MG63 (cell line): ENCODE results near the gene TSPAN3. TPM values are rescaled to one million over a fixed set of nuclear protein-coding genes. Genes with fewer than 3 reads are reported as not detected.
A peak's percentile ranks its signal among the peaks of the same experiment; 100 is the strongest.

Source experiments
- DNase-seq: peaks from one replicate; pipeline ENCODE4 v3.0.0-alpha.2; 2020
- H3K27me3 ChIP-seq: fragments of 250-450 bp; sonication (Bioruptor Pico); 2 replicates; pipeline ENCODE4 v1.5.1; 2020; ENCODE audit warnings: mild to moderate bottlenecking, moderate library complexity
- H3K36me3 ChIP-seq: fragments of 250-450 bp; sonication (Bioruptor Pico); 2 replicates; pipeline ENCODE4 v1.5.1; 2020; ENCODE audit warnings: mild to moderate bottlenecking, moderate library complexity
- H3K4me3 ChIP-seq: fragments of 250-450 bp; sonication (Bioruptor Pico); 2 replicates; pipeline ENCODE4 v1.5.1; 2020; ENCODE audit warnings: mild to moderate bottlenecking, moderate library complexity
- H3K9me3 ChIP-seq: fragments of 250-450 bp; sonication (Bioruptor Pico); 2 replicates; pipeline ENCODE4 v1.5.1; 2020; ENCODE audit warnings: mild to moderate bottlenecking, moderate library complexity
- total RNA-seq: library from RNA; depleted of rRNA; stranded (reverse); fragments of >200 nt; shearing (Covaris generic); gene quantifications from 2 replicates; pipeline ENCODE4 v1.2.3, GENCODE V29; 2014; ENCODE audit warnings: low replicate concordance

The TSPAN3 gene
- total RNA-seq, 1 experiment from 2014 or later, result 239 TPM

DNA sequence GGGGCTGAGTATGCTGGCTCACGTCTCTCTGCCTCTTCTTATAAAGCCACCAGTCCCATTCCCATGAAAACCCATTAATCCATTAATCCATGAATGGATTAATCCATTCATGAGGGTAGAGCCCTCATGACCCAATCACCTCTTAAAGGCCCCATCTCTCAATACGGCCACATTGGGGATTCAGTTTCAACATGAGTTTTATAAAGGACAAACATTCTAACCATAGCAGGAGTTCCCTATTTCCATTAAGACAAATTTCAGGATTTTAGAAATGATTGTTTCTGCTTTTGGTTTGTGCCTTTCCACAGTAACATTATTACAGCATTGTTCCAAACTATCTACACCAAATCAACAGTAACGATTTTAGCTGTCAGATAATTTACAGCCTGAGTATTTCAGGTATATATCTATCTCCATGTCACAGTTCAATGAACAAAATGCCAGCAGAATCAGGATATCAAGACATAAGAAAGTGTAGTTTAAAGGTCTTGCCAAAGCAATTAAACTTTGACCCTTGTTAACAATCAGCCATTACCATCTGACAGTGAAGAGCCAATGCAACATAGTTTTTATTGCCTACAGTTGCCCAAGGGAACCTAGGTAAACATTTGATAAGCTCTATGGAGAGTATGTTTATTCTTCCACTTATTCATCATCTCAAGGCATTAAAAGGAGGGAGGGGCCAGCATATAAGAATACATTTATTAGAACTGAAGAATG lies 3.8 kb downstream of the TSPAN3 start:
- DNase-seq, result no peak
- Histone ChIP-seq H3K9me3 (no peaks in the 10 kb centered on the region), H3K36me3 (peaks cover 18% of the 10 kb centered on the region), H3K4me3 (no peak overlapping the region), H3K27me3 (no peaks in the 10 kb centered on the region)

DNA sequence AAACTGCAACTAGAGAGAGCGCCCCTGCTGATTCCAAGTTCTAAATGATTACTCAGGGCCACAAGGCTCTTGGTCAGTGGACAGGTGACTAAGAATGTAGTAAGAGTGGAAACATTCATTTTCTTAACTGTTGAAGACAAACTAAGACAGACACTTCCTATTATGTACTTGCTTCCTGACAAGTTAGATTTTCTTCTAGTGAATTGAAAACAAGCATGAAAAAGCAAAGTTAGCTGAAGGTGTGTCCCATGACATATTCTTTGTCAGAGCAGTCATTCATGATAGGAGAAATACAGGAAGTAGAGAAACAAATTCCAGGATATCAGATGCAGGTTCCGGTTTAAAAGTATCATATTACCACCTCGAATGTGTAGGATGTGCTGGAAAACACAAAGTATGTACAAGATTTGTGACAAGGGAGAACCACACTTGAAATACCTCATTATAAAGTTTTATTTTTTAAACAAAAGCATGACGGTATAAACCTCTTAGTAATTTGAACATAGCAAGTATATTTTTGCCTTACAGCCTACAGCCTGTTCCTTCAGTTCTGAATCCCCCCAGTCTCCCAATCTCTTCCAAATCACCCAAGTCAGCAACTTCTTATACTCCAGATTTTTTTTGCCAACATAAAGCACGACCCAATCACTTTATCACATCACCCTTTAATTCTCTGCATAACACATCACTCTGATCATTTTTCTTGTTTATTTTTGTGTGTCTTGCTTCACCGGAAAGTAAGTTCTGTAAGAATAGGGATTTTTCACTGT lies 6.2 kb downstream of the TSPAN3 start:
- no peaks in the 10 kb centered on the region for H3K27me3 ChIP-seq
- DNase-seq, result peak; percentile 15
- peaks cover 15% of the 10 kb centered on the region for H3K36me3 ChIP-seq
- no peak overlapping the region for H3K4me3 ChIP-seq
- no peaks in the 10 kb centered on the region for H3K9me3 ChIP-seq

DNA sequence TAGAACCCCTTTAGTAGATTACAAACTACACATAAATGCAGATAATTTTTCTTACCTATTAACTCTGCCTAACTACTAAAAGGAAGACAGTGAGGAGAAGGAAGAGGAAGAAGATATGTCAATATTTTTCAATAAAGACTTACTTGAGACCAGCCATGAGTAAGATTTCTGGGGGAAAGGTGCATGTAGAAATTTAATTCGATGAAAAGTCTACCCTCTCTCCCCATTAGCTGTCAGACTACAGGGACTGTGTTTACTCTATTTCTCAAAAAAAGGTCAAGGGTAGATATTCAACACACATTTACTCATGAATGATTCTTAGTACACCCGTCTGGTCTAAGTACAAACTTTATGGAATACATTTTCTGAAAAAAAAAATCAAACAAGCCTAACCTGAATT lies 6.8 kb downstream of the TSPAN3 start:
- Histone ChIP-seq H3K36me3 (peaks cover 15% of the 10 kb centered on the region), H3K4me3 (no peak overlapping the region), H3K27me3 (no peaks in the 10 kb centered on the region), H3K9me3 (no peaks in the 10 kb centered on the region)
- DNase-seq, result no peak

DNA sequence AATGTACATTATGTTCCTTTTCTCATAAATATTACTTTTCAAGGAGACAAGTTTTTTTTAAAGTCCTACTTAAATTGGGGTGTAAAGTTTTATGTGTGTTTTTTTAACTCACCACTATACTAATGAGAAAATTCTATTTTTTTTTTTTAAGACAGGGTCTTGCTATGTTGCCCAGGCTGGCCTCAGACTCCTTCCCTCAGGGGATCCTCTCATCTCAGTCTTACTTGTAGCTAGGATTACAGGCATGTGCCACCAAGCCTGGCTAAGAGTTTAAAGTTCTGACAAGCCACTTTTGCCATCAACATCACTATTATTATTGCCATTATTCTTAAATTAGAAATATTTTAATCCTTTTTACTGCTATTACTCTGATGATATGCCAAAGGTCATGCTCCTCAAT lies 7.7 kb downstream of the TSPAN3 start:
- no peak overlapping the region for H3K4me3 ChIP-seq
- H3K27me3 ChIP-seq, result no peaks in the 10 kb centered on the region
- H3K36me3 ChIP-seq, result peaks cover 11% of the 10 kb centered on the region
- H3K9me3 ChIP-seq, result no peaks in the 10 kb centered on the region
- no peak for DNase-seq

DNA sequence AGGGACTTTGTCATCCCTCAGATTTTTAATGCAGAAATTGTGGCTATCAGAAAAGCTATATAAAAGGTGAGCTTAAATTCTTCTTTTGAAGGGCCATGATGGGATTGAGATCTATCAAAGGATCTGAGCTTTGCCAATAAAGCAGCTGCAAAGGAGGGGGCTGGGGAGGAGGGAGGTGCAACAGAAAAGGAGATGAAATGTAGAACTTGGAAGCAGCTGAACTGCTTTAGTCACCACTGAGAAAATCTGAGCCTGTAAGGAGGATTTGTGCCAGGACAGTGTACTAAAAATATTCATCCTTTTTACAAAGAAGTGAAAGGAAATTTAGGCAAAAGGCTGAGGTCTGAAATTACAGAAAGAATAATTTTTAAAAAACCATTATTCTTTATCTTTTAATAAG lies 10.4 kb downstream of the TSPAN3 start:
- Histone ChIP-seq H3K27me3 (no peaks in the 10 kb centered on the region), H3K4me3 (no peak overlapping the region), H3K36me3 (peaks cover 8% of the 10 kb centered on the region), H3K9me3 (no peaks in the 10 kb centered on the region)
- peak; percentile 53 for DNase-seq

DNA sequence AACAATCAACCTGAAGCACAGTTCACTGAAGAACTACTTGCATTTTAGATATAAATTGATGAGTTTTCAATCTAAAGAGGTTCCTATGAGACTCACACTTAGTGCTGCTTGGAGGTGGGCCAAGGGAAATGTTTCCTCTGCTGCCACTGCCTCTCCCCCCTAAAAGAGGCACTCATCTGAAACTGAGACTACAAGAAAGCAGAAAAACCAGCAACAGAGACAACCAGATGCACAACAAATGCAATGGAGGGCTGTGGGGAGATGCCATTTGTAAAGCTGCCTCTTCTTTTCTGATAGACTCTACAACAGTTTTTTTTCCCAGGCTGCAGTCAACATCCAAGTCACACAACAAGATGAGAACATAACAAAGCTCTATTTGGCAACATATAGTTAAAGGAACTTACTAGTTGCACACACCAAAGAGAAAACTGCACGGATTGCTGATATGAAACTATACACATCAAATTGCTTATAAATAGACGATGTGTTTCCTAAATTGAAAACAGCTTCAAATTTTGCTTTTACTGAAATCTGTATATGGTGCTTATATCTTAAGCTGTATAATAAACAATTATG lies 11.0 kb downstream of the TSPAN3 start:
- no peak for DNase-seq
- no peaks in the 10 kb centered on the region for H3K9me3 ChIP-seq
- no peak overlapping the region for H3K4me3 ChIP-seq
- H3K27me3 ChIP-seq, result no peaks in the 10 kb centered on the region
- peaks cover 10% of the 10 kb centered on the region for H3K36me3 ChIP-seq

DNA sequence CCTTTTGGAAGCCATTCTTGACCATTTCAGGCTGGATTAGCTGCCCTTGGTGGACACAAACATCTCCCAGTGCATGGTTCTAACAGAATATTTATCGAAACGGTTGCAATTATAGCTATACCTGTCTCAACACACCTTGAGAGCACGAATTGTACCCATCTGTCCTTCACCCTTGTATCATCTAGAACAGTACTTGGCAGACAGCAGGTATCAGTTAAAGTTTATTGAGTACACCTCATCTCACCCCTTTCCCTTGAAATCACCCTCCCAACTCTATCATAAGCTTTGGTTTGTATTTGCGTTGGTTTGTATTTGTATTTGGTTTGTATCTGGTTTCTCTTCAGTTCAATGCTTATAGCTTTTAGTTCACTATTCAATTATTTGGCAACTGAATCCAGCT lies 12.4 kb downstream of the TSPAN3 start:
- Histone ChIP-seq H3K4me3 (no peak overlapping the region), H3K36me3 (peaks cover 8% of the 10 kb centered on the region), H3K27me3 (no peaks in the 10 kb centered on the region), H3K9me3 (no peaks in the 10 kb centered on the region)
- DNase-seq, result no peak

DNA sequence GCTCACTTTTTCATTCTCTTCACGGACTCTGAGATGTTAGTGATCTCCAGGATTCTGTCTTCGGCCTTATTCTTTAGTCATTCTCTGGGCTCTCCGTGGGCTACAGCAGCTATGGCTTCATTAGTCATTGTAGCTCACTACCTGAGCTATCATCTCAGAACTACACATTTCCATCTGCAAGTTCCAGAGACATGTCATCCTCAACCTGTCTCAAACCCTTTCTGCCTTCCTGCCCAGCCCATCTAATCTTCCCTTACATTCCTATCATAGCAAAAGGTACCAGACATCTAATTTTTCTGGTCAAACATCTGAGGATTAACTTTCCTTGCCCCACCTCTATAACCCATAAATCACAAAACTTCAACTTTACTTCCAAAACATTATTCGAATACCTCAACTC lies 13.2 kb downstream of the TSPAN3 start:
- H3K9me3 ChIP-seq, result no peaks in the 10 kb centered on the region
- no peak overlapping the region for H3K4me3 ChIP-seq
- DNase-seq, result no peak
- H3K36me3 ChIP-seq, result peaks cover 8% of the 10 kb centered on the region
- no peaks in the 10 kb centered on the region for H3K27me3 ChIP-seq

DNA sequence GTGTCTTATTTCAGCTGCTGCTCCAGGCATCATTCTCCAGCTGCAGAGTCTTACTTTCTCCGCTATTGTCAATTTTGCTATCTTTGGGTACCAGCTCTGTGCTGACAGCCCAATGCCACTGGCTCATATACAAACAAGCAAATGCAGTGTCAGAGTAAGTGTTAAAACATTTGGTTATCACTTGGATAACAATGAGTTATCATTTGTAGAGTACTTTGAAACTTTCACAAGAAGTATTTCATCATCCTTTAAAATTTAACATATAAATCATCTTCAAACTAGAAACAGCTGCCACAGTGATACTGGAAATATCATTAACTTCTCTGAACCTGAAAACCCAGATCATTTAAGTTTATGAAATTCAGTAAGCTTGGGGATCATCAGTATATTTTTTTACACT lies 13.8 kb downstream of the TSPAN3 start:
- H3K4me3 ChIP-seq, result no peak overlapping the region
- peaks cover 14% of the 10 kb centered on the region for H3K36me3 ChIP-seq
- no peaks in the 10 kb centered on the region for H3K27me3 ChIP-seq
- H3K9me3 ChIP-seq, result no peaks in the 10 kb centered on the region
- DNase-seq, result no peak

DNA sequence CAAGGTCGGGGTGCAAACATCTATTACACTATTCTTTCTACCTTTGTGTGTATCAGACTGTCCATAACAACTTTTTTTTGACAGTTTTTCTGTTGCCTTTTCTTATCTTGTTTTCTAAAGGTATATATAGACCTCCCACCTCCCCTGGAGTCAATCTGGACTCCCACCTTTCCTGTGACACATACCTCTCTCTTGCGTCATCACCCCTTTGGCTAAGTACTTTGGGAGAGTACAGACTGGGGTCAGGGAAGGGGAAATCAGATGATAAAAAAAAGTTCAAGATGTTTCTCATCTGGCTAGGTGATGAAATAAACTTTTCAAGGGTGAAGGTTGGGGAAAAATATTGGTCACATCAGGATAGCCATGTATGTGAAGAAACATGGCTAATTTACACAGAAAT lies 17.2 kb downstream of the TSPAN3 start:
- DNase-seq, result no peak
- Histone ChIP-seq H3K4me3 (no peak overlapping the region), H3K9me3 (no peaks in the 10 kb centered on the region), H3K36me3 (peaks cover 21% of the 10 kb centered on the region), H3K27me3 (no peaks in the 10 kb centered on the region)

DNA sequence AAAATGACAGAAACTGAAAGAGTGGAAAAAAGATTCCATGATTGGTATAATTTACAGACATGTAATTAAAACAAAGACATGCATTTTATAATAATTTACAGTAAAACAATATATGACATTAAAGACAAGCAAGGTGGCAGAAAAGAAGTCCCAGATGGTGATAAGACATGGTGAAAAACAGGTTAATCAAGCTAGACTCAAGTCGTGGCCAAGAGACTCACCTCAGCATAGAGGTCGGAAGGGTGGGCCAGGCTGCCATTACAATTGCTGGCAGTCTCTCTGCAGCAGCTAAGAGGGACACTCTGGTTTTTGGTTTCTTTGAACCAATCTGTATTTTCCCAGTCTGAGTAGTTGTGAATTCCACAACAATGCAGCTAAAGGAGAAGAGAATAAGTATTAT lies 18.4 kb downstream of the TSPAN3 start:
- H3K27me3 ChIP-seq, result no peaks in the 10 kb centered on the region
- H3K9me3 ChIP-seq, result no peaks in the 10 kb centered on the region
- no peak for DNase-seq
- H3K36me3 ChIP-seq, result peaks cover 26% of the 10 kb centered on the region
- no peak overlapping the region for H3K4me3 ChIP-seq

DNA sequence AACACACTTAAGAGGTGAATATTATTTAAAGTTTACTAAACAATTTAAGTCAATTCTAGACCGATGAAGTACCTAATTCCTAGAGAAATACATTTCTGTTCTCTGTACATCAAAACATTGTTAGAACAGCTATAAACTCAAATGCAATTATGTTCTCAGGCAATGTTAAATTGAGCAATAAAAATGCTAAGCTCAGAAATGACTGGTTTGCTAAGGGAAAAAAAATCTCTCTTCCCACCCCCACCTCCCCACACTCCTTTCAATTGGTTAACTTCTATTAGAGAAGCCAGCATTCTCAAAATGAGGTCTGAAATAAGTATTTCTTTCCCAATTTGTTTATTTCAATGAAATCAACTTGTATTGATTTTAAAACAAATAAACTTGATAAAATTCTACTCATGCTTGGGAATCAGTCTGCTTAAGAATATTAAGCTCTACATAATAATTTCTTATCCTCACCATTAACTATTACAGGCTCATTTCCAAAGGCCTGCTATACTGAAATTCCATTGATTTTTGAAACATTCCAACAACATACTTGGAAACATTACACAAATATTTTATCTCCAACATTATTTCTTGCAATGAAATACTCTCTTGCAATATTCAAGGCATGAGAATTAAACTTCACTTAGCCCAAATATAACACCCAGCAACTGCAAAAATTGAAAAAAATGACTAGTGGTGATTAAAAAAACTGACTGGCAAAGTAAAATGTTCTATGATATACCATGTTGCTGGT lies 22.6 kb downstream of the TSPAN3 start:
- H3K27me3 ChIP-seq, result no peaks in the 10 kb centered on the region
- peaks cover 44% of the 10 kb centered on the region for H3K36me3 ChIP-seq
- H3K9me3 ChIP-seq, result no peaks in the 10 kb centered on the region
- no peak for DNase-seq
- H3K4me3 ChIP-seq, result no peak overlapping the region

DNA sequence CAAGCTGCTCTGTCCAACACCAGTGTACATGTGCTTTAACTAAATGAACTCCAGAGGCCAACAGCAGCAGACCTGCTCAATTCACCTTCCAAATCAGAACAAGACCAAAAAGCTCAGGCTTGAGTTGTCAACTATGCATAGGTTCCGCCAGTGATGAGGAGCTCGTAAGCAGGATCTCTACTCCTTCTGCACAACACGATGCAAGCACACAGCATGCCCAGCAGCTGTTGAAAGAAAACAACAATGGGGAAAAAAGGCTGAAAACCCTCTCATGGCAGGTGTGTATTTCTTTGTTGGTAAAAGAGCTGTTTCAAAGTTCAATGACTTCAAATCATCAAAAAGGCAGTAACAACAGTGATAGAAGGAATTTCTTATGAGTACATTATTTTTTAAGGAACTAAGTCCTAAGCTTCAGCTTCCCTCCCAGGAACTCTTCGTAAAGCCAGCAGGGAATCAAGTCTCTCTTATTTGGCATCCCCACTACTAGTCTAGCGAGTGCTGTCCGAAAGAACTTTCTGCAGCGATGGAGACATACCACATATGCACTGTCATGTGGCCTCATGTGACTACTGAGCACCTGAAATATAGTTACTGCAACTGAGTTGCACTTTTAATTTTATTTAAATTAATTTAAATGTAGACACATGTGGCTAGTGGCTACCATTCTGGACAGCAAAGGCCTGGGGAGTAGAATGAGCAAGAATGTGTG lies 24.1 kb downstream of the TSPAN3 start:
- Histone ChIP-seq H3K4me3 (no peak overlapping the region), H3K9me3 (no peaks in the 10 kb centered on the region), H3K36me3 (peaks cover 40% of the 10 kb centered on the region), H3K27me3 (no peaks in the 10 kb centered on the region)
- DNase-seq, result no peak

DNA sequence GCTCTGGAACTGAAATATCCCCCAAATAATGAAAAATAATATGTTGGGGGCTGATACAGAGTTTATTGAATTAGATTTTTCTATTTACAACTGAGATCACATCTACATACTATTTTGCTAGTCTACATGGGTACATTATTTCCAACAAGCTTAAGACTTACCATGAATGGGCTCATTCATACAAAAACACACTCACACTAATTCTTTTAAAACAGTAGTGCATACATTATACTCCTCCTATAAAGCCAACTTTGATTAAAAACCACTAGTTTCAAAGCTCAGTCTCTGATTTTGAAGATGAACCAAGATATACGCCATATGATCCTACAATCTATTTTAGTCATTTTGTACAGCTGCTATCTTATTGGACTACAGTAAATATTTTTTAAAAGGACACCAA lies 24.9 kb downstream of the TSPAN3 start:
- peaks cover 37% of the 10 kb centered on the region for H3K36me3 ChIP-seq
- H3K9me3 ChIP-seq, result no peaks in the 10 kb centered on the region
- DNase-seq, result no peak
- no peak overlapping the region for H3K4me3 ChIP-seq
- H3K27me3 ChIP-seq, result no peaks in the 10 kb centered on the region

DNA sequence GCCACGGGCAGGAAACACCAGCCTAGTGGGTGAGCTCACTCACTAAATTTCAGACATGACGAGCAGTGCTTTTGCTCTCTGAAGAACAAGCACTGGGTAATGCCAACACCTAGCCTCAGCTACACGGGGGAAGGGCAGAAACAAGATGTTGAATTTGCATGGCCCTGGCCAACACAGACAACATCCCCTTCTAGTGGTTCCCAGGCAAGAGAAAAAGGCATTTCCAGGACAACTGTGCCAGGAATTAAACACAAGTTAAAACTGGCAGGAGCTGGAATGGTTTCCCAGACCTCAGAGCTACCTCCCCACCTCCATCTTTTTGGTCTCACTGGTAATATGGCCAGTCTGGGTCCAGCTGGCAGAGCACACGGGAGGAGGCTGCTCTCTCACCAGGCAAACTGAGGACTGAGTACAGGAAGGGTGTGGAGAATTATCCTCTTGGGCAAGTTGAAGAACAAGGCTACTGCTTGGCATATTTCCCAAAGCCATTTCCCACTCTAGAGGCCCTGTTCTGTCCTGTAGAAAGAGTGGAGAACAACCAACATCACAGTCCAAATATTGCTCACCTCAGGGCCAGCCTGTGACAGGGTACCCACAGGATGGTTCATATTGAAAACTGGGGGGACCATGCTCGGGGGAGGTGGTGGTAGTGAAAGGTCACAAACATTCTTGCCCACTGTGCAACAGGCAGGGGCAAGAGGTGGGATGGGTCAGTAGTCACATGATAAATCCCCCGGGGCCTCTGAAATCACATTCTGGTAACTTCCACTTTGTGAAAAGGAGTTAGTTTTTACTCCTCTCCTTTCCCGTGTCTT lies 26.5 kb downstream of the TSPAN3 start:
- no peaks in the 10 kb centered on the region for H3K27me3 ChIP-seq
- H3K36me3 ChIP-seq, result peaks cover 32% of the 10 kb centered on the region
- H3K4me3 ChIP-seq, result no peak overlapping the region
- no peaks in the 10 kb centered on the region for H3K9me3 ChIP-seq
- DNase-seq, result no peak
